Lower leg skin (tissue), 3 donors: ENCODE results near the gene RBM47.

Source experiments
- CTCF ChIP-seq, 3 donors: fragments of 450-650 bp; IDR thresholded peaks; one replicate each; pipeline ENCODE4 v1.5.1; 2016; ENCODE audit warnings: antibody characterized with exemption in 3 of 3, mild to moderate bottlenecking in 3 of 3, moderate library complexity in 2 of 3
- POLR2A ChIP-seq, 2 donors: fragments of 450-650 bp; IDR thresholded peaks; one replicate each; pipeline ENCODE4 v1.6.1; 2016 to 2017; ENCODE audit warnings: antibody characterized with exemption in 2 of 2, mild to moderate bottlenecking in 1 of 2, moderate library complexity in 1 of 2

GRCh38 chr4:40612831-40613230 is 16.8 kb downstream of the RBM47 start:
- TF ChIP-seq CTCF (IDR thresholded peaks at IDR 0.05): no peak
- no peak for TF ChIP-seq POLR2A (IDR thresholded peaks at IDR 0.05)
